ENCODE data around the gene NRXN2.
A peak's percentile ranks its signal among the peaks of the same experiment; 100 is the strongest.

DNA sequence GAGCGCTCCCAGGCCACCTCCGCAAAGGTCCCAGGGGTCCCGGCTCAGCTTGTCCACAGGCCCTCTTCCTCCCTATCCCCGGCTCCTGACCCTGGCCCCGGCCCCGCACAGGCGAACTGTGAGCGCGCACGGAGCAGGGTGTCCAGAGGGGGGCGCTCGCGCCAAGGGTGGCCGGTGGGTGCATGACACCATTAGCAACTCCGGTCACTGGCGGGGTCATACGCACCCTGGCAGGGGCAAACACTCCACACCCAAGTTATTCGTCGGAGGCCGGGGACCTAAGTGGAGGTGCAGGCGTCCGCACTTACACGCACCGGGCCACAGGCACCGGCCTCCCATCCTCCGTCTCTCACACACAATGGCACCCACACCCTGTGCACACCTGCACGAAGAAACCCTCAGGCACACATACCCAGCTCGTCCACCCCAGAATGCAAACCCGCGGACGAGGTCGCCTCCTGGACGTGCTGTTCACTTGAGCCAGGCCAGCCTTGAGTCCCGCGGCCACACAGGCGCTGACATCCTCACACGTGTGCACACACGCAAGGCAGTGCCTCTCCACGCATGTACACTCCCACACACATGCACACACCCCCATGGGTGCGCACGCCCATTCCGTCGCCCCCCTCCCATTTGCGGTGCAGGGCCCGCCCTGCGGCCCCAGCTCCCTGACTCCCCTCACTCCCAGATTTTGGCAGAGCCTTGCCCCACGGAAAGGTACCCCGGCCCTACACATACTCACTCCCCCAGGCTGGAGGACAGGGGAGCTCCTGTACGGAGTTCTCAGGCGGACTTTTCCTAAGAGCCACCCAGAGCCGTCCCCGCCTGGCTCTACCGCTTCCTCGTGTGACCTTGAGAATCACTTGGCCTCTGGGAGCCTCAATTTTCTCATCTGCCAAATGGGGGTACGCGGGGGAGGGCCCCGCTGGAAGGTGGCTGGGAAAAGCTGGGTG lies 20.9 kb upstream of the NRXN2 start, which contains the start of gene RASGRP2:
- peak; percentile 81; the same call in 1 of the 2 replicates for TF ChIP-seq SMARCA5 (IDR thresholded peaks at IDR 0.05)
- TF ChIP-seq, protein P1, sequence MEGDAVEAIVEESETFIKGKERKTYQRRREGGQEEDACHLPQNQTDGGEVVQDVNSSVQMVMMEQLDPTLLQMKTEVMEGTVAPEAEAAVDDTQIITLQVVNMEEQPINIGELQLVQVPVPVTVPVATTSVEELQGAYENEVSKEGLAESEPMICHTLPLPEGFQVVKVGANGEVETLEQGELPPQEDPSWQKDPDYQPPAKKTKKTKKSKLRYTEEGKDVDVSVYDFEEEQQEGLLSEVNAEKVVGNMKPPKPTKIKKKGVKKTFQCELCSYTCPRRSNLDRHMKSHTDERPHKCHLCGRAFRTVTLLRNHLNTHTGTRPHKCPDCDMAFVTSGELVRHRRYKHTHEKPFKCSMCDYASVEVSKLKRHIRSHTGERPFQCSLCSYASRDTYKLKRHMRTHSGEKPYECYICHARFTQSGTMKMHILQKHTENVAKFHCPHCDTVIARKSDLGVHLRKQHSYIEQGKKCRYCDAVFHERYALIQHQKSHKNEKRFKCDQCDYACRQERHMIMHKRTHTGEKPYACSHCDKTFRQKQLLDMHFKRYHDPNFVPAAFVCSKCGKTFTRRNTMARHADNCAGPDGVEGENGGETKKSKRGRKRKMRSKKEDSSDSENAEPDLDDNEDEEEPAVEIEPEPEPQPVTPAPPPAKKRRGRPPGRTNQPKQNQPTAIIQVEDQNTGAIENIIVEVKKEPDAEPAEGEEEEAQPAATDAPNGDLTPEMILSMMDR (IDR thresholded peaks at IDR 0.05 in 2 of 3, conservative IDR thresholded peaks at IDR 0.05 in 1 of 3; ENCODE audit: control insufficient read depth in 2 of 3, extremely low read depth in 1 of 3, insufficient read depth in 1 of 3, low read depth in 3 of 3, low read length in 3 of 3) = peak; percentile 67 to 84 (median 74)
- TF ChIP-seq EZH2 (IDR thresholded peaks at IDR 0.05; ENCODE audit: borderline replicate concordance, control insufficient read depth, low read depth, low read length) = no peak
- TF ChIP-seq EP300 (IDR thresholded peaks at IDR 0.05; ENCODE audit: borderline replicate concordance in 1 of 2, control insufficient read depth in 1 of 2, low read depth in 2 of 2, low read length in 2 of 2) = no peak
- TF ChIP-seq, protein P2, sequence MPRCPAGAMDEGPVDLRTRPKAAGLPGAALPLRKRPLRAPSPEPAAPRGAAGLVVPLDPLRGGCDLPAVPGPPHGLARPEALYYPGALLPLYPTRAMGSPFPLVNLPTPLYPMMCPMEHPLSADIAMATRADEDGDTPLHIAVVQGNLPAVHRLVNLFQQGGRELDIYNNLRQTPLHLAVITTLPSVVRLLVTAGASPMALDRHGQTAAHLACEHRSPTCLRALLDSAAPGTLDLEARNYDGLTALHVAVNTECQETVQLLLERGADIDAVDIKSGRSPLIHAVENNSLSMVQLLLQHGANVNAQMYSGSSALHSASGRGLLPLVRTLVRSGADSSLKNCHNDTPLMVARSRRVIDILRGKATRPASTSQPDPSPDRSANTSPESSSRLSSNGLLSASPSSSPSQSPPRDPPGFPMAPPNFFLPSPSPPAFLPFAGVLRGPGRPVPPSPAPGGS (IDR thresholded peaks at IDR 0.05; ENCODE audit: borderline replicate concordance, insufficient read depth, low read depth, low read length, poor library complexity, severe bottlenecking) = no peak
- TF ChIP-seq MXI1 (IDR thresholded peaks at IDR 0.05; ENCODE audit: low read depth, low read length) = no peak
- TF ChIP-seq POLR2A (IDR thresholded peaks at IDR 0.05; ENCODE audit: low read depth, low read length) = no peak; the same call in 1 of the 2 replicates
- TF ChIP-seq SIN3A (IDR thresholded peaks at IDR 0.05; ENCODE audit: low read depth, low read length) = peak; percentile 29; the same call in 1 of the 2 replicates
- no peak for TF ChIP-seq ASH2L (IDR thresholded peaks at IDR 0.05; ENCODE audit: borderline replicate concordance, low read depth)
- no peak for TF ChIP-seq TARDBP (IDR thresholded peaks at IDR 0.05; ENCODE audit: borderline replicate concordance)
- TF ChIP-seq POU2F2 (IDR thresholded peaks at IDR 0.05; ENCODE audit: borderline replicate concordance, low read depth, low read length) = no peak
